ENCODE measurements around the gene CAPN12. TPM values are rescaled to one million over a fixed set of nuclear protein-coding genes. Genes with fewer than 3 reads are reported as not detected.
"Not testable (repeated sequence)": the region's sequence is repeated elsewhere in the genome, so short reads cannot be mapped to it uniquely, and the experiment has no call there.

The CAPN12 gene, protein sequence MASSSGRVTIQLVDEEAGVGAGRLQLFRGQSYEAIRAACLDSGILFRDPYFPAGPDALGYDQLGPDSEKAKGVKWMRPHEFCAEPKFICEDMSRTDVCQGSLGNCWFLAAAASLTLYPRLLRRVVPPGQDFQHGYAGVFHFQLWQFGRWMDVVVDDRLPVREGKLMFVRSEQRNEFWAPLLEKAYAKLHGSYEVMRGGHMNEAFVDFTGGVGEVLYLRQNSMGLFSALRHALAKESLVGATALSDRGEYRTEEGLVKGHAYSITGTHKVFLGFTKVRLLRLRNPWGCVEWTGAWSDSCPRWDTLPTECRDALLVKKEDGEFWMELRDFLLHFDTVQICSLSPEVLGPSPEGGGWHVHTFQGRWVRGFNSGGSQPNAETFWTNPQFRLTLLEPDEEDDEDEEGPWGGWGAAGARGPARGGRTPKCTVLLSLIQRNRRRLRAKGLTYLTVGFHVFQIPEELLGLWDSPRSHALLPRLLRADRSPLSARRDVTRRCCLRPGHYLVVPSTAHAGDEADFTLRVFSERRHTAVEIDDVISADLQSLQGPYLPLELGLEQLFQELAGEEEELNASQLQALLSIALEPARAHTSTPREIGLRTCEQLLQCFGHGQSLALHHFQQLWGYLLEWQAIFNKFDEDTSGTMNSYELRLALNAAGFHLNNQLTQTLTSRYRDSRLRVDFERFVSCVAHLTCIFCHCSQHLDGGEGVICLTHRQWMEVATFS
- total RNA-seq, result 1 to 10 TPM; 2.3 to 6.0 TPM

- WGBS, result 88% methylated on average over 10 of the region's 10 CpGs
Observed at GRCh38 chr19:38744298-38744681, at the start of gene CAPN12. Gene CAPN12, minus strand, starts transcription at chr19:38744474. Its CDS starts 309 bp downstream, at chr19:38744165.

GRCh38 chr19:38793671-38794070 lies 49.4 kb upstream of the CAPN12 start:
- H3K27me3 ChIP-seq (replicated peaks; ENCODE audit: insufficient read depth), result no peaks in the 10 kb centered on the region
- H3K4me1 ChIP-seq (replicated peaks), result no peaks in the 10 kb centered on the region
- H3K36me3 ChIP-seq, result no peaks in the 10 kb centered on the region
- DNase-seq (ENCODE audit: low spot score), result no peak
- H3K9me3 ChIP-seq, result no peaks in the 10 kb centered on the region
- 92% methylated on average over 5 of the region's 5 CpGs for WGBS
- no peak for TF ChIP-seq POLR2AphosphoS5 (IDR thresholded peaks at IDR 0.05)
- TF ChIP-seq, protein P1, sequence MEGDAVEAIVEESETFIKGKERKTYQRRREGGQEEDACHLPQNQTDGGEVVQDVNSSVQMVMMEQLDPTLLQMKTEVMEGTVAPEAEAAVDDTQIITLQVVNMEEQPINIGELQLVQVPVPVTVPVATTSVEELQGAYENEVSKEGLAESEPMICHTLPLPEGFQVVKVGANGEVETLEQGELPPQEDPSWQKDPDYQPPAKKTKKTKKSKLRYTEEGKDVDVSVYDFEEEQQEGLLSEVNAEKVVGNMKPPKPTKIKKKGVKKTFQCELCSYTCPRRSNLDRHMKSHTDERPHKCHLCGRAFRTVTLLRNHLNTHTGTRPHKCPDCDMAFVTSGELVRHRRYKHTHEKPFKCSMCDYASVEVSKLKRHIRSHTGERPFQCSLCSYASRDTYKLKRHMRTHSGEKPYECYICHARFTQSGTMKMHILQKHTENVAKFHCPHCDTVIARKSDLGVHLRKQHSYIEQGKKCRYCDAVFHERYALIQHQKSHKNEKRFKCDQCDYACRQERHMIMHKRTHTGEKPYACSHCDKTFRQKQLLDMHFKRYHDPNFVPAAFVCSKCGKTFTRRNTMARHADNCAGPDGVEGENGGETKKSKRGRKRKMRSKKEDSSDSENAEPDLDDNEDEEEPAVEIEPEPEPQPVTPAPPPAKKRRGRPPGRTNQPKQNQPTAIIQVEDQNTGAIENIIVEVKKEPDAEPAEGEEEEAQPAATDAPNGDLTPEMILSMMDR (IDR thresholded peaks at IDR 0.05), result no peak
- no peak for TF ChIP-seq POLR2A (IDR thresholded peaks at IDR 0.05)
- no peak overlapping the region for H3K27ac ChIP-seq
- intact Hi-C loops (cut with DNase I), result no loop called here
- no peak overlapping the region for H3K4me3 ChIP-seq

More at GRCh38 chr19:38744298-38744681, at the start of gene CAPN12:
- TF ChIP-seq POLR2AphosphoS5 (IDR thresholded peaks at IDR 0.05) (no peak), POLR2A (IDR thresholded peaks at IDR 0.05) (no peak)
- TF ChIP-seq, protein P1 (IDR thresholded peaks at IDR 0.05), result no peak
- Histone ChIP-seq H3K4me1 (replicated peaks) (no peaks in the 10 kb centered on the region), H3K36me3 (no peaks in the 10 kb centered on the region), H3K27me3 (replicated peaks; ENCODE audit: insufficient read depth) (no peaks in the 10 kb centered on the region), H3K4me3 (no peak within 1 kb of the TSS), H3K27ac (no peak within 1 kb of the TSS), H3K9me3 (no peaks in the 10 kb centered on the region)
- intact Hi-C loops (cut with DNase I), result no loop called here
- no peak for DNase-seq (ENCODE audit: low spot score)

DNA sequence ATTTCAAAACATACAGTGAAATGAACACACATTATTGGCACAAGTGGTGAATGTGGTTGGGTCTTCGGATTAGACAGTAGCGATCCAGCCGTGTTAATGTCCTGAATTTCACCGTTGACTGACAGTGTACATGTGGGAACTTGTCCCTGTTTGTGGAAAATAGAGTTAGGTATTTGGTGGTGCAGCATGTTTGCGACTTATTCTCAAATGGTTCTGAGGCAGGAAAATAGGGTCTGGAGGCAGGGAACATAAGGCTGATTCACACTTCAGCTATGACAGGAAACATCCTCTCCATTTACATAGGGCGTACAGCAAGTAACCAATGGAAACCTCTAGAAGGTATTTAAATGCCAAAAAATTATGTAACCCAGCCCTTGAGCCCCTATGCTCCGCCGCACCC lies 48.9 kb upstream of the CAPN12 start:
- intact Hi-C loops (cut with DNase I), result no loop called here
- Histone ChIP-seq H3K4me3 (no peak overlapping the region), H3K9me3 (no peaks in the 10 kb centered on the region), H3K4me1 (replicated peaks) (no peaks in the 10 kb centered on the region), H3K27ac (no peak overlapping the region), H3K36me3 (no peaks in the 10 kb centered on the region), H3K27me3 (replicated peaks; ENCODE audit: insufficient read depth) (no peaks in the 10 kb centered on the region)
- no peak for DNase-seq (ENCODE audit: low spot score)
- TF ChIP-seq, protein P1 (IDR thresholded peaks at IDR 0.05), result no peak
- TF ChIP-seq POLR2A (IDR thresholded peaks at IDR 0.05) (no peak), POLR2AphosphoS5 (IDR thresholded peaks at IDR 0.05) (no peak)
- 50% methylated on average over 8 of the region's 8 CpGs for WGBS

GRCh38 chr19:38792250-38793111 lies 48.2 kb upstream of the CAPN12 start:
- DNase-seq (ENCODE audit: low spot score), result no peak
- H3K9me3 ChIP-seq, result no peaks in the 10 kb centered on the region
- no peak overlapping the region for H3K4me3 ChIP-seq
- no peaks in the 10 kb centered on the region for H3K36me3 ChIP-seq
- H3K27ac ChIP-seq, result no peak overlapping the region
- 23% methylated on average over 36 of the region's 71 CpGs for WGBS
- no peaks in the 10 kb centered on the region for H3K4me1 ChIP-seq (replicated peaks)
- TF ChIP-seq POLR2AphosphoS5 (IDR thresholded peaks at IDR 0.05), result no peak
- TF ChIP-seq, protein P1 (IDR thresholded peaks at IDR 0.05), result no peak
- no peak for TF ChIP-seq POLR2A (IDR thresholded peaks at IDR 0.05)
- intact Hi-C loops (cut with DNase I), result no loop called here
- H3K27me3 ChIP-seq (replicated peaks; ENCODE audit: insufficient read depth), result no peaks in the 10 kb centered on the region

DNA sequence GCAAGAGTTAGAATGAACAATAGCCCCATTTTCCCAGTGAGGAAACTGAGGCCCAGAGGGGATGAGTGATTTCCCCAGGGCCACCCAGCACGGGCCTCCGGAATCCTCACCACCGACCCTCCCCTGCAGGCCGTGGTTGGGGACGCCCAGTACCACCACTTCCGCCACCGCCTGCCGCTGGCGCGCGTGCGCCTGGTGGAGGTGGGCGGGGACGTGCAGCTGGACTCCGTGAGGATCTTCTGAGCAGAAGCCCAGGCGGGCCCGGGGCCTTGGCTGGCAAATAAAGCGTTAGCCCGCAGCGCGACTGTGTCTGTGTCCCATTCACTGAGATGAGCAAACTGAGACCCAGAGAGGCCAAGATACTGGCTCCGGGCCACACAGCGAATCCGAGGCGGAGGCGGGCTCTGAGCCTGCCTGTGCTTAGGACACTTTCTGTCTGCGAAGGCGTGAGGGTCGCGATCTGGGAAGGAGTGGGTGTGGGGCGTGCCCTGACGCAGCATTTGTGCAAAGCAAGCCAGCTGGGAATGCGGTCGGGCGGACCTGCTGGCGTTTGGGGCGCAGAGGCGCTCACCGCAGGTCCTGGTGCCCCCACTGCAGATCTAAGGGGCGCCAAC lies 47.3 kb upstream of the CAPN12 start:
- H3K27ac ChIP-seq; H3K9me3 ChIP-seq; DNase-seq (ENCODE audit: low spot score); H3K27me3 ChIP-seq (replicated peaks; ENCODE audit: insufficient read depth); H3K4me1 ChIP-seq (replicated peaks); H3K4me3 ChIP-seq; intact Hi-C loops (cut with DNase I); H3K36me3 ChIP-seq: not testable (repeated sequence)
- no CpG with 5 or more reads among the region's 40 CpGs for WGBS

- DNase-seq (ENCODE audit: low spot score); H3K4me1 ChIP-seq (replicated peaks); H3K9me3 ChIP-seq; intact Hi-C loops (cut with DNase I); H3K27ac ChIP-seq; H3K4me3 ChIP-seq; H3K36me3 ChIP-seq; H3K27me3 ChIP-seq (replicated peaks; ENCODE audit: insufficient read depth): not testable (repeated sequence)
- 45% methylated on average over 21 of the region's 49 CpGs for WGBS
Observed at GRCh38 chr19:38790507-38791403, 46.5 kb upstream of the CAPN12 start.

Data from prostate gland (tissue), 2 donors.